Peyer's patch (tissue), 4 donors: ENCODE measurements around the gene DHRS7B. TPM values are rescaled to one million over a fixed set of nuclear protein-coding genes. Genes with fewer than 3 reads are reported as not detected.
"Not testable (repeated sequence)": the region's sequence is repeated elsewhere in the genome, so short reads cannot be mapped to it uniquely, and the experiment has no call there.

Experiments
- DNase-seq, 3 donors: peaks; one replicate each; pipeline ENCODE4 v3.0.0-alpha.2; 2017 to 2019
- H3K27ac ChIP-seq, 4 donors: fragments of 200-600 bp; sonication (generic); one replicate each; pipeline ENCODE4 v1.5.1; 2016 to 2019
- H3K27me3 ChIP-seq, 2 donors: fragments of 200-600 bp; sonication (generic); one replicate each; pipeline ENCODE4 v1.5.1; 2019
- H3K36me3 ChIP-seq, 3 donors: fragments of 200-600 bp; sonication (generic); one replicate each; pipeline ENCODE4 v1.5.1; 2016 to 2019
- H3K4me1 ChIP-seq, 4 donors: fragments of 200-600 bp; sonication (generic); one replicate each; pipeline ENCODE4 v1.5.1; 2016 to 2019
- H3K4me3 ChIP-seq, 4 donors: fragments of 200-600 bp; sonication (generic); 1 replicate in 3 of 4; 2 replicates in 1 of 4; pipeline ENCODE4 v1.5.1; 2016 to 2019; ENCODE audit warnings: mild to moderate bottlenecking in 1 of 4
- H3K9me3 ChIP-seq, 4 donors: fragments of 200-600 bp; sonication (generic); one replicate each; pipeline ENCODE4 v1.5.1; 2016 to 2019; ENCODE audit warnings: mild to moderate bottlenecking in 1 of 4
- POLR2A ChIP-seq, 2 donors: fragments of 450-650 bp; IDR thresholded peaks; one replicate each; pipeline ENCODE4 v1.5.1; 2017; ENCODE audit warnings: antibody characterized with exemption in 2 of 2, mild to moderate bottlenecking in 2 of 2, moderate library complexity in 2 of 2
- total RNA-seq, 4 donors: library from RNA; depleted of rRNA; stranded (reverse); fragments of >200 nt; gene quantifications; one replicate each; pipeline ENCODE4 v1.1.0, GENCODE V29; 2016
- TF ChIP-seq, protein P1 (sequence below), 6 experiments: fragments of 450-650 bp in 4 of 6; fragments of 200-600 bp in 2 of 6; sonication (generic) in 1 of 6; IDR thresholded peaks; one replicate each; pipeline ENCODE4 v1.5.1; 2017 to 2019; ENCODE audit warnings: antibody characterized with exemption in 6 of 6, mild to moderate bottlenecking in 3 of 6, moderate library complexity in 1 of 6

Gene DHRS7B
- total RNA-seq, 4 donors from 2014 or later = 20.6 to 41.2 (median 26.2) TPM

DNA sequence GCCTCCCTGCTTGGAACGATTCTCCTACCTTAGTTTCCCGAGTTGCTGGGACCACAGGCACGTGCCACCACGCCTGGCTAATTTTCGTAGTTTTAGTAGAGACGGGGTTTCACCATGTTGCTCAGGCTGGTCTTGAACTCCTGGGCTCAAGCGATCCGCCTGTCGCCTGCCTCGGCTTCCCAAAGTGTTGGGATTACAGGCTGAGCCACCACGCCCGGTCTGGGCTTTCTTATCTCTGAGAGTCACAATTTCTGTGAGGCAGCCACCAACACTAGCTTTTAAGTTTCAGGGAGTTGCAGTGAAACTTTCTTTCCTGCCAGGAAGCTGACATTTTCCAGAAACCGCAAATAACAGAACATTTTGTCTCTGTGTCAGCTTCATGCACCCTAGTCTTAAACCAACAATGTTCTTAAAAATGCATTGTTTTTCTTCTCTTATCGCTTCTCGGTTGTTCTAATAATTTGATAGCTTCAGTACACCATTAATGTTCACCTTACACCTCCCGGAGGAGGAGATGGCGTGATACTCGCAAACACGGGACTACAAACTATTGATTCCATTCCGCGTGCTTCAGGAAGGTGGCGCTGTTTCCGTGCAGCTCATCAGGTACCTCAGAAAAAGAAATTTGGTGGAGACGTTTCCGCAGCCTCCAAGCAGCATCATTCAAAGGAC lies 7.4 kb upstream of the DHRS7B start:
- H3K4me3 ChIP-seq = no peak overlapping the region
- no peak for TF ChIP-seq POLR2A (IDR thresholded peaks at IDR 0.05)
- TF ChIP-seq, protein P1, sequence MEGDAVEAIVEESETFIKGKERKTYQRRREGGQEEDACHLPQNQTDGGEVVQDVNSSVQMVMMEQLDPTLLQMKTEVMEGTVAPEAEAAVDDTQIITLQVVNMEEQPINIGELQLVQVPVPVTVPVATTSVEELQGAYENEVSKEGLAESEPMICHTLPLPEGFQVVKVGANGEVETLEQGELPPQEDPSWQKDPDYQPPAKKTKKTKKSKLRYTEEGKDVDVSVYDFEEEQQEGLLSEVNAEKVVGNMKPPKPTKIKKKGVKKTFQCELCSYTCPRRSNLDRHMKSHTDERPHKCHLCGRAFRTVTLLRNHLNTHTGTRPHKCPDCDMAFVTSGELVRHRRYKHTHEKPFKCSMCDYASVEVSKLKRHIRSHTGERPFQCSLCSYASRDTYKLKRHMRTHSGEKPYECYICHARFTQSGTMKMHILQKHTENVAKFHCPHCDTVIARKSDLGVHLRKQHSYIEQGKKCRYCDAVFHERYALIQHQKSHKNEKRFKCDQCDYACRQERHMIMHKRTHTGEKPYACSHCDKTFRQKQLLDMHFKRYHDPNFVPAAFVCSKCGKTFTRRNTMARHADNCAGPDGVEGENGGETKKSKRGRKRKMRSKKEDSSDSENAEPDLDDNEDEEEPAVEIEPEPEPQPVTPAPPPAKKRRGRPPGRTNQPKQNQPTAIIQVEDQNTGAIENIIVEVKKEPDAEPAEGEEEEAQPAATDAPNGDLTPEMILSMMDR (IDR thresholded peaks at IDR 0.05) = peak; percentile 71 to 83 (median 78)

DNA sequence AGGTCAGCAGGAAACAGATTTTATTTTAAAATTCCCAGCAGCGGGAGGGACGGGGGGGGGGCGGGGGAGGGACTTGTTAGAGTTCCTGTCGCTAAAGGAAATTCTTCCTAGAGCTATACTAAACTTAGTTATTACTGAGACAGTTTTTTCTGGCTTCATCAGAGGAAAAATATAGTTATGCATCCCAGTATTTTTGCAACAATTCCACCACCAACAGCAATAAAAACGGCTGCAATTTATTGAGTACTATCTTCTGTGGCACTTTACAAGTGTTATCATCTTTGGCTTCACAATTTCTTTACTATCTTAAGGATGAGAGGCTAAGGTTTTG lies 6.9 kb upstream of the DHRS7B start:
- no peaks in the 10 kb centered on the region for H3K9me3 ChIP-seq
- H3K27ac ChIP-seq = no peak overlapping the region
- no peaks in the 10 kb centered on the region for H3K36me3 ChIP-seq
- no peak for TF ChIP-seq POLR2A (IDR thresholded peaks at IDR 0.05)
- TF ChIP-seq, protein P1 (IDR thresholded peaks at IDR 0.05) = no peak
- DNase-seq = no peak
- no peaks in the 10 kb centered on the region for H3K4me1 ChIP-seq
- H3K27me3 ChIP-seq = no peaks in the 10 kb centered on the region
- H3K4me3 ChIP-seq = no peak overlapping the region

More for the DNA sequence above, 7.4 kb upstream of the DHRS7B start:
- Histone ChIP-seq H3K36me3 (no peaks in the 10 kb centered on the region), H3K9me3 (no peaks in the 10 kb centered on the region), H3K4me1 (no peaks in the 10 kb centered on the region), H3K27ac (no peak overlapping the region), H3K27me3 (no peaks in the 10 kb centered on the region)
- DNase-seq = peak; percentile 58 to 87 (median 65)

DNA sequence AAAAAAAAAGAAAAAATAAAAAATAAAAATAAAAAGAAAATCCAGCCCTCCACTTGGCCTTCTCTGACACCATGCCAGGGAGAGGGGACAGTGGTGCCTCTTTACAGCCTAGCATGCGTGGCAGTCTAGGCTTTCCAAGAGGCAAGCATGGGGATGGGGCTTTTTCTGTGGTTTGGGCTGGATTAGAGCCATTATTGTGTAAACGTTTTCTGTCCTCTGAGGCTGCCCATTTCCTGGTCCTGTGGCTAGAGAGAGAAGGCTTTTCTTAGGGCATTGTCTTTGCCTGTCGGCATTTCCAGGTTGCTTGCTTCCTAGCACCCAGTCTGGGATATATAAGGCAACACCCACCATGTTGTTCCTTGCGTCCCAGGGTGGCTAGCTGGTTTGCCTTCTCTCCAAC lies 2.7 kb upstream of the DHRS7B start:
- Histone ChIP-seq H3K27me3 (no peaks in the 10 kb centered on the region), H3K4me3 (no peak overlapping the region), H3K4me1 (peaks cover 0 to 10% (median 2%) of the 10 kb centered on the region in 4 donors), H3K9me3 (no peaks in the 10 kb centered on the region), H3K27ac (no peak overlapping the region), H3K36me3 (no peaks in the 10 kb centered on the region)
- no peak for DNase-seq
- TF ChIP-seq, protein P1 (IDR thresholded peaks at IDR 0.05) = no peak
- no peak for TF ChIP-seq POLR2A (IDR thresholded peaks at IDR 0.05)

DNA sequence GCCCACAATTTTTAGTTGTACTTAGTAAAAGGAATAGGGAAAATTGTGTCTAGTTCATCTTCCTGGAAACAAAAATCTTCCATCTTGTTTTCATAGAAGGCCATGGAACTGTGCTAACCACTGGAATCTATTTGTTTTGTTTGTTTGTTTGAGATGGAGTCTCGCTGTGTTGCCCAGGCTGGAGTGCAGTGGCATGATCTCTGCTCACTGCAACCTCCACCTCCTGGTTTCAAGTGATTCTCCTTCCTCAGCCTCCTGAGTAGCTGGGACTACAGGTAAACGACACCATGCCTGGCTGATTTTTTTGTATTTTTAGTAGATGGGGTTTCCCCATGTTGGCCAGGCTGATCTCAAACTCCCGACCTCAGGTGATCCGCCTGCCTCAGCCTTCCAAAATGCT lies 2.2 kb upstream of the DHRS7B start:
- not testable (repeated sequence) for H3K4me1 ChIP-seq, H3K27me3 ChIP-seq, H3K9me3 ChIP-seq, DNase-seq, H3K36me3 ChIP-seq, H3K4me3 ChIP-seq, H3K27ac ChIP-seq

DNA sequence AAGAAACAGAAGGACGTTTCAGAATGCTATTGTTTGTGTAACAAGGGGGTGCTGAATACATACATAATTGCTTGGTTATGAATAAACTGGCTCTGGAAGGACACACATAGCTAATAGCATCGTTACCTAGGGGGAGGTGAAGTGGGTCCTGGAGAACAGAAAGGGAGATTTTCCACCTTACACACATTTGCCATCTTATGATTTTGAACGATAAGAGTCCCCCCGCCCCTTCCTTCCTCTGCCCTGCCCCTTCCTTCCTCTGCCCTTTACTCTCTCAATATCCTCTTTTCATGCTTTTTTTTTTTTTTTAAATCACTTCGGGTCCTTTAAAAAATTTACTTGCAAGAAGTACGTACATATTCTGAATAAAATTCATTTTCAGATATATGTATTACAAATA lies 902 bp upstream of the DHRS7B start:
- Histone ChIP-seq H3K36me3 (no peaks in the 10 kb centered on the region), H3K4me3 (peak overlapping the region in 1 of 4 donors; percentile 74), H3K27me3 (no peaks in the 10 kb centered on the region), H3K27ac (no peak overlapping the region), H3K4me1 (peaks cover 0 to 10% (median 2%) of the 10 kb centered on the region in 4 donors), H3K9me3 (no peaks in the 10 kb centered on the region)
- TF ChIP-seq, protein P1 (IDR thresholded peaks at IDR 0.05) = no peak
- TF ChIP-seq POLR2A (IDR thresholded peaks at IDR 0.05) = no peak
- DNase-seq = peak in 2 of 3 donors; percentile 66

DNA sequence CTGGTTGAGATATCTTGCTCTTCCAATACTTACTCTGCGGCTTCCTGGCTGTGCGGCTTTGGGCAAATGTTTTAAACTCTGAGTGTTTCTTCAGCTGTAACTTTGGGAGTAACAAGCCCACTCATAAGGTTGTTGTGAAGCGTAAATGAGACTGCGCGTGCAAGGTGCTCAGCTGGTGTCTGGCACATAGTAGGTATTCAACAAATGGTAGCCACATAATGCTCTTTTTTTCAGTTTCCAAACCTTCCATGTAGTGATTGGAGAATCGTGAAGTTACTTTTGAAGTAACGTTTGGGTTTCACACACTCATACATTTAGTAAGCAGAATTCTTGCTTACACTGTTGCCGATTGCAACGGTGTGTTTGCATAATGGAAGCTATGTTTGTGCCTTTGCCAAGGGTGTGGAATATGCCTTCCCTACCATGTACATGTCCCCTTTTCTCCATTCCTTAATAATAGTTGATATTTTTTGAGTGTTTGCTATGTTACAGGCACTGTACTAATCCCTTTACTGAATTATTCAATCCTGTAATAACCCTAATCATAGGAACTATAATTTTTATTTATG lies 829 bp downstream of the DHRS7B start:
- H3K27me3 ChIP-seq = no peaks in the 10 kb centered on the region
- DNase-seq = no peak
- H3K4me1 ChIP-seq = peaks cover 0 to 10% (median 2%) of the 10 kb centered on the region in 4 donors
- H3K36me3 ChIP-seq = no peaks in the 10 kb centered on the region
- no peak for TF ChIP-seq POLR2A (IDR thresholded peaks at IDR 0.05)
- TF ChIP-seq, protein P1 (IDR thresholded peaks at IDR 0.05) = no peak
- H3K4me3 ChIP-seq = peak overlapping the region; percentile 65 to 77 (median 74)
- peak overlapping the region; percentile 87 to 93 (median 91) for H3K27ac ChIP-seq
- H3K9me3 ChIP-seq = no peaks in the 10 kb centered on the region
